HepG2 (cell line): Measurements from ENCODE around the gene HEMK1. TPM values are rescaled to one million over a fixed set of nuclear protein-coding genes. Genes with fewer than 3 reads are reported as not detected.
A peak's percentile ranks its signal among the peaks of the same experiment; 100 is the strongest.

Source experiments
- CREM ChIP-seq, 2 experiments: sonication (generic) in 1 of 2; formaldehyde crosslinking in 1 of 2; IDR thresholded peaks; 2 replicates each; pipeline versions ENCODE4 v1.4.0 to v1.6.1; 2016 to 2020; ENCODE audit warnings: antibody characterized with exemption in 1 of 2, mild to moderate bottlenecking in 1 of 2, missing genetic modification reagents in 1 of 2
- HNRNPL ChIP-seq: fragments of 200-400 bp; formaldehyde crosslinking; IDR thresholded peaks from 2 replicates; pipeline ENCODE4 v1.6.1; 2017; ENCODE audit warnings: mild to moderate bottlenecking, low read depth, low read length
- HOMEZ ChIP-seq: IDR thresholded peaks from 2 replicates; pipeline ENCODE4 v1.6.1; 2016; ENCODE audit warnings: low read depth
- JARID2 ChIP-seq: sonication (generic); formaldehyde crosslinking; IDR thresholded peaks from 2 replicates; pipeline ENCODE4 v1.8.1; 2023; ENCODE audit warnings: missing genetic modification reagents, inconsistent platforms; ENCODE audit not compliant: insufficient replicate concordance
- KDM5A ChIP-seq: fragments of 200-600 bp; sonication (generic); IDR thresholded peaks from 2 replicates; pipeline ENCODE4 v1.7.0; 2018; ENCODE audit warnings: antibody characterized with exemption, mild to moderate bottlenecking, low read length, borderline replicate concordance
- MATR3 ChIP-seq: sonication (generic); formaldehyde crosslinking; IDR thresholded peaks from 2 replicates; pipeline ENCODE4 v1.4.0; 2020; ENCODE audit warnings: missing genetic modification reagents
- PAF1 ChIP-seq: IDR thresholded peaks from 2 replicates; pipeline ENCODE4 v1.6.1; 2016; ENCODE audit warnings: missing genetic modification reagents, missing compliant biosample characterization
- POLR2A ChIP-seq, 2 experiments: IDR thresholded peaks; 2 replicates each; pipeline ENCODE4 v1.6.1; 2011; ENCODE audit warnings: low read depth in 2 of 2, low read length in 2 of 2, mild to moderate bottlenecking in 1 of 2, moderate library complexity in 1 of 2; ENCODE audit not compliant: insufficient read depth in 1 of 2
- SALL1 ChIP-seq: sonication (generic); formaldehyde crosslinking; IDR thresholded peaks from 2 replicates; pipeline ENCODE4 v1.8.0; 2022; ENCODE audit warnings: mild to moderate bottlenecking, missing genetic modification reagents
- SNAPC4 ChIP-seq: sonication (generic); formaldehyde crosslinking; IDR thresholded peaks from 2 replicates; pipeline ENCODE4 v1.4.0; 2020; ENCODE audit warnings: mild to moderate bottlenecking, missing genetic modification reagents
- SP5 ChIP-seq: IDR thresholded peaks from 2 replicates; pipeline ENCODE4 v1.6.1; 2016; ENCODE audit warnings: low read depth, borderline replicate concordance
- THAP11 ChIP-seq: IDR thresholded peaks from 2 replicates; pipeline ENCODE4 v1.6.1; 2016; ENCODE audit warnings: missing biosample characterization, missing genetic modification reagents
- TP53 ChIP-seq: sonication (generic); formaldehyde crosslinking; conservative IDR thresholded peaks from 2 replicates; pipeline ENCODE4 v1.4.0; 2020; ENCODE audit warnings: missing genetic modification reagents
- TSC22D2 ChIP-seq: sonication (generic); formaldehyde crosslinking; IDR thresholded peaks from 2 replicates; pipeline ENCODE4 v1.5.1; 2020; ENCODE audit warnings: missing genetic modification reagents, mild to moderate bottlenecking, borderline replicate concordance
- ZBTB1 ChIP-seq: sonication (generic); formaldehyde crosslinking; IDR thresholded peaks from 2 replicates; pipeline ENCODE4 v1.4.0; 2020; ENCODE audit warnings: missing genetic modification reagents, borderline replicate concordance
- ZNF101 ChIP-seq: sonication (generic); formaldehyde crosslinking; IDR thresholded peaks from 2 replicates; pipeline ENCODE4 v1.4.0; 2020; ENCODE audit warnings: mild to moderate bottlenecking, low read depth, missing genetic modification reagents, borderline replicate concordance
- ZNF136 ChIP-seq: sonication (generic); formaldehyde crosslinking; IDR thresholded peaks from 2 replicates; pipeline ENCODE4 v1.8.1; 2022; ENCODE audit warnings: low read depth, mild to moderate bottlenecking, moderate library complexity, missing genetic modification reagents
- ZNF234 ChIP-seq: sonication (generic); formaldehyde crosslinking; conservative IDR thresholded peaks from 2 replicates; pipeline ENCODE4 v1.5.1; 2020; ENCODE audit warnings: mild to moderate bottlenecking, missing genetic modification reagents
- ZNF292 ChIP-seq: sonication (generic); formaldehyde crosslinking; IDR thresholded peaks from 2 replicates; pipeline ENCODE4 v1.8.1; 2022; ENCODE audit warnings: mild to moderate bottlenecking, low read depth, missing genetic modification reagents, borderline replicate concordance
- polyA plus RNA-seq, 8 experiments: library from polyadenylated mRNA; depleted of rRNA in 3 of 8; stranded (reverse) in 7 of 8; unstranded in 1 of 8; fragments of >200 nt; fragmentation: Illumina TruSeq in 4 of 8; extraction: Trizol in 4 of 8; gene quantifications; 2 replicates each; pipeline versions ENCODE4 v1.2.1 to v1.2.3, GENCODE V29; 2011 to 2016; ENCODE audit warnings: low read depth in 4 of 8, missing spikeins in 1 of 8, mixed read lengths in 1 of 8; ENCODE audit not compliant: insufficient read depth in 1 of 8
- total RNA-seq, 5 experiments: library from RNA; depleted of rRNA; stranded (reverse); fragments of >200 nt; fragmentation: Illumina TruSeq; extraction: Trizol; gene quantifications; 2 replicates each; pipeline ENCODE4 v1.2.3, GENCODE V29; 2016; ENCODE audit warnings: low read depth in 1 of 5
- TF ChIP-seq, protein P1 (sequence below): IDR thresholded peaks from 2 replicates; pipeline ENCODE4 v1.6.1; 2016
- TF ChIP-seq, protein P2 (sequence below): sonication (generic); formaldehyde crosslinking; IDR thresholded peaks from 2 replicates; pipeline ENCODE4 v1.5.1; 2020; ENCODE audit warnings: missing genetic modification reagents, mild to moderate bottlenecking, borderline replicate concordance

HEMK1 gene
- total and polyA plus RNA-seq, 2 of the 13 experiments (the other 11 are each of a cell fraction or from before 2014, with no cell fraction given) = 9.8 to 12.6 TPM

GRCh38 chr3:50616770-50617095 lies 47.4 kb downstream of the HEMK1 start (continued):
- TF ChIP-seq, protein P1, sequence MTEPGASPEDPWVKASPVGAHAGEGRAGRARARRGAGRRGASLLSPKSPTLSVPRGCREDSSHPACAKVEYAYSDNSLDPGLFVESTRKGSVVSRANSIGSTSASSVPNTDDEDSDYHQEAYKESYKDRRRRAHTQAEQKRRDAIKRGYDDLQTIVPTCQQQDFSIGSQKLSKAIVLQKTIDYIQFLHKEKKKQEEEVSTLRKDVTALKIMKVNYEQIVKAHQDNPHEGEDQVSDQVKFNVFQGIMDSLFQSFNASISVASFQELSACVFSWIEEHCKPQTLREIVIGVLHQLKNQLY (CRISPR knock-in tag) = no peak
- peak; percentile 61 for TF ChIP-seq SP5 (CRISPR knock-in tag)
- no peak for TF ChIP-seq ZNF101 (CRISPR knock-in tag)
- TF ChIP-seq SALL1 (CRISPR knock-in tag) = 0 out of 2 replicates have a peak, but pooled peaks have one; percentile 27
- TF ChIP-seq ZNF136 = no peak
- no peak for TF ChIP-seq SNAPC4 (CRISPR knock-in tag)
- TF ChIP-seq ZNF234 (CRISPR knock-in tag) = 0 out of 2 replicates have a peak, but pooled peaks have one; percentile 3
- peak; percentile 58 for TF ChIP-seq CREM (IDR thresholded peaks at IDR 0.05)
- no peak for TF ChIP-seq CREM (CRISPR knock-in tag; IDR thresholded peaks at IDR 0.05)
- TF ChIP-seq JARID2 (CRISPR knock-in tag) = no peak
- no peak for TF ChIP-seq HNRNPL
- TF ChIP-seq MATR3 (CRISPR knock-in tag) = no peak
- TF ChIP-seq TP53 (CRISPR knock-in tag) = no peak
- TF ChIP-seq ZNF292 (CRISPR knock-in tag) = no peak
- no peak for TF ChIP-seq HOMEZ (CRISPR knock-in tag)
- no peak for TF ChIP-seq TSC22D2
- TF ChIP-seq PAF1 (CRISPR knock-in tag) = no peak
- TF ChIP-seq POLR2A (IDR thresholded peaks at IDR 0.05; ENCODE audit: insufficient read depth in 1 of 2, low read depth in 2 of 2, low read length in 2 of 2) = no peak
- TF ChIP-seq ZBTB1 = no peak
- no peak for TF ChIP-seq KDM5A
- TF ChIP-seq THAP11 (CRISPR knock-in tag) = peak; percentile 39; the same call in 1 of the 2 replicates
- TF ChIP-seq, protein P2, sequence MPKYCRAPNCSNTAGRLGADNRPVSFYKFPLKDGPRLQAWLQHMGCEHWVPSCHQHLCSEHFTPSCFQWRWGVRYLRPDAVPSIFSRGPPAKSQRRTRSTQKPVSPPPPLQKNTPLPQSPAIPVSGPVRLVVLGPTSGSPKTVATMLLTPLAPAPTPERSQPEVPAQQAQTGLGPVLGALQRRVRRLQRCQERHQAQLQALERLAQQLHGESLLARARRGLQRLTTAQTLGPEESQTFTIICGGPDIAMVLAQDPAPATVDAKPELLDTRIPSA = no peak
